Measurements from ENCODE around the gene GNS. TPM values are rescaled to one million over a fixed set of nuclear protein-coding genes. Genes with fewer than 3 reads are reported as not detected.

Gene GNS
- total RNA-seq, 1 experiment from 2014 or later: 26.0 TPM

DNA sequence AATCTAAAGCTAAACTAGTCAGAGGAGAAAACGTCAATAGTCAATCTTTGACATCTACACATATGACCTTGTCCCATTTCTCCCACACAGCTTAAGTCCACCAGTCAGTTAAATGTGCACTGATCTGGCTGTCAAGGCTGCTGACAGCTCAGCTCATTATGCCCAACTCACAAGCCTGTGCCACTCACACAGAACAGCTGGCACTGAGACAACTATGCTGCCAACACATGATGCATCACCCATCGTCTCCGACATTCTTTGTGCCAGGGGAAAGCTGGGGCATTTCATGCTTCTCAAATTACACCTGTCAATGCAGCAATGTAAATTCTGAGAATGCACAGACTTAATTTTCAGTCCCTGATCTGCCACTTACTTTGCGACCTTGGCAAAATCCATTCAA is 25.3 kb downstream of the GNS start:
- Histone ChIP-seq H3K4me2 (ENCODE audit: insufficient read depth, insufficient read length, low read length) (no peak overlapping the region), H2BK12ac (ENCODE audit: insufficient read length, low read depth, low read length) (no peak overlapping the region), H3K27ac (ENCODE audit: insufficient read length, low read depth, low read length) (no peak overlapping the region), H3K56ac (ENCODE audit: insufficient read length, low read depth, low read length) (no peak overlapping the region), H3K79me2 (ENCODE audit: insufficient read depth, low read length) (no peaks in the 10 kb centered on the region), H3K14ac (ENCODE audit: insufficient read depth, low read length) (no peak overlapping the region), H3K79me1 (ENCODE audit: insufficient read depth, low read depth, low read length, poor library complexity, severe bottlenecking) (no peaks in the 10 kb centered on the region), H2BK5ac (ENCODE audit: insufficient read length, low read length) (no peak overlapping the region), H3K9ac (ENCODE audit: extremely low read depth, insufficient read length, low read length) (no peak overlapping the region), H3K4me1 (ENCODE audit: insufficient read depth, low read length) (no peaks in the 10 kb centered on the region), H4K91ac (ENCODE audit: insufficient read length, low read depth, low read length) (no peak overlapping the region), H3T11ph (ENCODE audit: low read length) (no peak overlapping the region), H4K20me1 (ENCODE audit: control insufficient read depth, insufficient read depth, insufficient read length) (no peaks in the 10 kb centered on the region), H2AK5ac (ENCODE audit: insufficient read length, low read length) (no peak overlapping the region), H2AFZ (ENCODE audit: low read length) (no peak overlapping the region), H3K27me3 (ENCODE audit: insufficient read depth, low read length) (no peaks in the 10 kb centered on the region), H3K9me3 (ENCODE audit: control insufficient read depth, low read depth, low read length) (no peaks in the 10 kb centered on the region), H4K8ac (replicated peaks; ENCODE audit: insufficient read length, low read depth, low read length) (no peak overlapping the region), H2BK120ac (ENCODE audit: low read depth, low read length, poor library complexity, severe bottlenecking) (no peak overlapping the region), H3K23ac (ENCODE audit: insufficient read length, low read depth, low read length) (no peak overlapping the region), H4K5ac (ENCODE audit: insufficient read length, low read depth, low read length) (no peak overlapping the region), H3K18ac (ENCODE audit: insufficient read length, low read depth, low read length) (no peak overlapping the region), H3K4ac (ENCODE audit: low read depth, low read length) (no peak overlapping the region), H2BK15ac (ENCODE audit: low read depth, low read length) (no peak overlapping the region), H2BK20ac (ENCODE audit: low read depth, low read length, poor library complexity, severe bottlenecking) (no peak overlapping the region), H3K23me2 (ENCODE audit: insufficient read length, low read depth, low read length, poor library complexity, severe bottlenecking) (no peaks in the 10 kb centered on the region)
- DNase-seq: no peak
- H3K27me3 Mint-ChIP-seq (ENCODE audit: low read depth): no peaks in the 10 kb centered on the region
- no peaks in the 10 kb centered on the region for H3K9me3 Mint-ChIP-seq
- H3K4me3 Mint-ChIP-seq: no peak overlapping the region
- H3K4me1 Mint-ChIP-seq: no peaks in the 10 kb centered on the region
- TF ChIP-seq, protein P1, sequence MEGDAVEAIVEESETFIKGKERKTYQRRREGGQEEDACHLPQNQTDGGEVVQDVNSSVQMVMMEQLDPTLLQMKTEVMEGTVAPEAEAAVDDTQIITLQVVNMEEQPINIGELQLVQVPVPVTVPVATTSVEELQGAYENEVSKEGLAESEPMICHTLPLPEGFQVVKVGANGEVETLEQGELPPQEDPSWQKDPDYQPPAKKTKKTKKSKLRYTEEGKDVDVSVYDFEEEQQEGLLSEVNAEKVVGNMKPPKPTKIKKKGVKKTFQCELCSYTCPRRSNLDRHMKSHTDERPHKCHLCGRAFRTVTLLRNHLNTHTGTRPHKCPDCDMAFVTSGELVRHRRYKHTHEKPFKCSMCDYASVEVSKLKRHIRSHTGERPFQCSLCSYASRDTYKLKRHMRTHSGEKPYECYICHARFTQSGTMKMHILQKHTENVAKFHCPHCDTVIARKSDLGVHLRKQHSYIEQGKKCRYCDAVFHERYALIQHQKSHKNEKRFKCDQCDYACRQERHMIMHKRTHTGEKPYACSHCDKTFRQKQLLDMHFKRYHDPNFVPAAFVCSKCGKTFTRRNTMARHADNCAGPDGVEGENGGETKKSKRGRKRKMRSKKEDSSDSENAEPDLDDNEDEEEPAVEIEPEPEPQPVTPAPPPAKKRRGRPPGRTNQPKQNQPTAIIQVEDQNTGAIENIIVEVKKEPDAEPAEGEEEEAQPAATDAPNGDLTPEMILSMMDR (conservative IDR thresholded peaks at IDR 0.05): no peak
- H3K36me3 Mint-ChIP-seq (ENCODE audit: insufficient read depth in 1 of 3, low read depth in 3 of 3): peaks cover 8 to 46% (median 40%) of the 10 kb centered on the region in 3 experiments; a peak in 5 of 7 replicates
- H3K27ac Mint-ChIP-seq: no peak overlapping the region
- no CpG with 5 or more reads among the region's 4 CpGs for WGBS (ENCODE audit: extremely low coverage, insufficient read length, low lambda C conversion rate)
